Prostate gland (tissue), 2 donors: ENCODE measurements around the gene MRPL49. TPM values are rescaled to one million over a fixed set of nuclear protein-coding genes. Genes with fewer than 3 reads are reported as not detected.
A peak's percentile ranks its signal among the peaks of the same experiment; 100 is the strongest.

Experiments used
- DNase-seq: peaks from one replicate; pipeline ENCODE4 v3.0.0-alpha.2; 2019; ENCODE audit warnings: low spot score
- H3K27ac ChIP-seq, 2 donors: fragments of 200-600 bp; sonication (generic); 2 replicates each; pipeline ENCODE4 v1.5.1; 2017 to 2019
- H3K27me3 ChIP-seq: fragments of 200-600 bp; sonication (generic); replicated peaks from 2 replicates; pipeline ENCODE4 v1.5.1; 2019; ENCODE audit not compliant: insufficient read depth
- H3K36me3 ChIP-seq, 2 donors: fragments of 200-600 bp; sonication (generic); 1 replicate in 1 of 2; 2 replicates in 1 of 2; pipeline versions ENCODE4 v1.5.1 to v1.8.1; 2017 to 2019
- H3K4me1 ChIP-seq: fragments of 200-600 bp; sonication (generic); replicated peaks from 2 replicates; pipeline ENCODE4 v1.5.1; 2019
- H3K4me3 ChIP-seq, 2 donors: fragments of 200-600 bp; sonication (generic); 2 replicates each; pipeline ENCODE4 v1.5.1; 2017 to 2019
- H3K9me3 ChIP-seq: fragments of 200-600 bp; sonication (generic); 2 replicates; pipeline ENCODE4 v1.5.1; 2017
- POLR2A ChIP-seq: fragments of 450-650 bp; IDR thresholded peaks from one replicate; pipeline ENCODE4 v1.6.1; 2016; ENCODE audit warnings: antibody characterized with exemption, mild to moderate bottlenecking
- POLR2AphosphoS5 ChIP-seq: sonication (generic); formaldehyde crosslinking; IDR thresholded peaks from one replicate; pipeline ENCODE4 v1.6.1; 2017; ENCODE audit warnings: antibody characterized with exemption
- WGBS: methylation state at CpG from one replicate; pipeline ENCODE4 v1.1.5; 2018; 5-methylcytosine and 5-hydroxymethylcytosine counted together
- intact Hi-C: fragments of 100-400 bp; cut with DNase I; formaldehyde crosslinking; loops from one replicate; pipeline ENCODE4 v1.14.2; 2022
- total RNA-seq, 2 donors: library from RNA; depleted of rRNA; stranded (reverse); fragments of >200 nt; gene quantifications; one replicate each; pipeline ENCODE4 v1.1.0, GENCODE V29; 2016
- TF ChIP-seq, protein P1 (sequence below), 4 experiments: fragments of 200-600 bp in 2 of 4; fragments of 450-650 bp in 2 of 4; sonication (generic) in 2 of 4; IDR thresholded peaks; 1 replicate in 3 of 4; 2 replicates in 1 of 4; pipeline ENCODE4 v1.5.1; 2016 to 2019; ENCODE audit warnings: antibody characterized with exemption in 4 of 4, mild to moderate bottlenecking in 2 of 4, moderate library complexity in 2 of 4

The MRPL49 gene
- total RNA-seq, 2 donors from 2014 or later, result 99.9 to 113 TPM

- WGBS, result 90% methylated on average over 9 of the region's 9 CpGs
- Histone ChIP-seq H3K9me3 (no peaks in the 10 kb centered on the region), H3K27me3 (no peaks in the 10 kb centered on the region), H3K36me3 (no peaks in the 10 kb centered on the region), H3K27ac (no peak overlapping the region), H3K4me3 (no peak overlapping the region), H3K4me1 (no peaks in the 10 kb centered on the region)
- intact Hi-C loops, result no loop called here
- TF ChIP-seq POLR2A (no peak), POLR2AphosphoS5 (no peak)
- TF ChIP-seq, protein P1, sequence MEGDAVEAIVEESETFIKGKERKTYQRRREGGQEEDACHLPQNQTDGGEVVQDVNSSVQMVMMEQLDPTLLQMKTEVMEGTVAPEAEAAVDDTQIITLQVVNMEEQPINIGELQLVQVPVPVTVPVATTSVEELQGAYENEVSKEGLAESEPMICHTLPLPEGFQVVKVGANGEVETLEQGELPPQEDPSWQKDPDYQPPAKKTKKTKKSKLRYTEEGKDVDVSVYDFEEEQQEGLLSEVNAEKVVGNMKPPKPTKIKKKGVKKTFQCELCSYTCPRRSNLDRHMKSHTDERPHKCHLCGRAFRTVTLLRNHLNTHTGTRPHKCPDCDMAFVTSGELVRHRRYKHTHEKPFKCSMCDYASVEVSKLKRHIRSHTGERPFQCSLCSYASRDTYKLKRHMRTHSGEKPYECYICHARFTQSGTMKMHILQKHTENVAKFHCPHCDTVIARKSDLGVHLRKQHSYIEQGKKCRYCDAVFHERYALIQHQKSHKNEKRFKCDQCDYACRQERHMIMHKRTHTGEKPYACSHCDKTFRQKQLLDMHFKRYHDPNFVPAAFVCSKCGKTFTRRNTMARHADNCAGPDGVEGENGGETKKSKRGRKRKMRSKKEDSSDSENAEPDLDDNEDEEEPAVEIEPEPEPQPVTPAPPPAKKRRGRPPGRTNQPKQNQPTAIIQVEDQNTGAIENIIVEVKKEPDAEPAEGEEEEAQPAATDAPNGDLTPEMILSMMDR (IDR thresholded peaks at IDR 0.05), result no peak
- DNase-seq, result no peak
Observed at GRCh38 chr11:65078786-65079342, 43.3 kb upstream of the MRPL49 start.

DNA sequence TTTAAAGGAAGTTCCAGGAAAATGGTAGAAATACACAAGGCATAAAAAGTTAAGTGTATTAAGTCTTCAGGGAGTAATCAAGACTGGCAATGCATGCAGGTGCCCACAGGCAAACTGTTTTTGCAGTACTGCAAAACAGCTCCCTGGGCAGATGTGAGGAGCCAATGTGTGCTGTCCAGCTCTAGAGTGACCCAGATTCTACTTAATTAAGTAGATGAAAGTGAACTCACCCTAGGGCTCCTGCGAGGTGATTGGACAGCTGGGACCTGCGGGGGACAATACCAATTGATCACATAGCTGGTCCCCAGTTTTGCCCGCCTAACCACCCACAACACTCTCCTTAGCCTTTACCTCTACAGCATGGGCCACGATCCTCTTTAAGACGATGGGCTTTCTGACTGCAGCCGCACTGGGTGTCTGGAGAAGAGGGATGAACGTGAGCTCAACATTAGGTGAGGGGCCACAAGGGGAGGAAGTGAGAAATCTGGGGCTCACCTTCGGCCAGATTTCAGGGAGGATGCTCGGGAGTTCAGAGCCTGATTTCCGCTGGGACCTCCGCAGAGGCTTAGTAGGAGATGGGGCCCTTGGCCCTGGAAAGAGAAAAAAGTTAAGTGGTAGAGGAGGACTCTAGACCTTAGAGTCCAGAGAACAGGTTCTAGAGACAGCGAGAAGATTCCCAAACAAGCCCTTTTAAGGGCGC is 38.8 kb upstream of the MRPL49 start:
- WGBS, result 6% methylated on average over 13 of the region's 13 CpGs
- TF ChIP-seq POLR2A (no peak), POLR2AphosphoS5 (no peak)
- TF ChIP-seq, protein P1 (IDR thresholded peaks at IDR 0.05), result no peak
- no peak for DNase-seq
- intact Hi-C loops, result loop anchor here (5.0 kb wide), 2 partner anchors 34 to 41 kb away; partner anchors contain the start of genes SAC3D1 and ZNHIT2
- peaks cover 5% of the 10 kb centered on the region for H3K4me1 ChIP-seq
- no peaks in the 10 kb centered on the region for H3K27me3 ChIP-seq
- H3K4me3 ChIP-seq, result peak overlapping the region; percentile 77 to 78
- H3K27ac ChIP-seq, result peak overlapping the region; percentile 91 to 94
- no peaks in the 10 kb centered on the region for H3K9me3 ChIP-seq
- peaks cover 0 to 5% of the 10 kb centered on the region in 2 donors for H3K36me3 ChIP-seq

GRCh38 chr11:65083834-65084597 is 38.1 kb upstream of the MRPL49 start, which contains the start of the genes CDCA5 and ZFPL1:
Gene CDCA5, minus strand, starts transcription at chr11:65084040. Its CDS starts 62 bp downstream, at chr11:65083978.
Gene ZFPL1, plus strand, starts transcription at chr11:65084222. Its CDS starts 477 bp downstream, at chr11:65084699.
- Histone ChIP-seq H3K27me3 (no peaks in the 10 kb centered on the region), H3K4me3 (peak within 1 kb of the TSS; percentile 77 to 78), H3K9me3 (no peaks in the 10 kb centered on the region), H3K4me1 (peaks cover 5% of the 10 kb centered on the region), H3K27ac (peak within 1 kb of the TSS; percentile 91 to 94), H3K36me3 (peaks cover 0 to 5% of the 10 kb centered on the region in 2 donors)
- under 1% methylated on average over 60 of the region's 79 CpGs for WGBS
- peak; percentile 93 for DNase-seq
- intact Hi-C loops, result loop anchor here (5.0 kb wide), 2 partner anchors 33 to 42 kb away; partner anchors contain the start of genes SAC3D1 and ZNHIT2
- TF ChIP-seq POLR2A, result peak; percentile 57
- TF ChIP-seq POLR2AphosphoS5, result peak; percentile 100
- TF ChIP-seq, protein P1 (IDR thresholded peaks at IDR 0.05), result peak in 2 of 4 experiments; percentile 29 to 30

DNA sequence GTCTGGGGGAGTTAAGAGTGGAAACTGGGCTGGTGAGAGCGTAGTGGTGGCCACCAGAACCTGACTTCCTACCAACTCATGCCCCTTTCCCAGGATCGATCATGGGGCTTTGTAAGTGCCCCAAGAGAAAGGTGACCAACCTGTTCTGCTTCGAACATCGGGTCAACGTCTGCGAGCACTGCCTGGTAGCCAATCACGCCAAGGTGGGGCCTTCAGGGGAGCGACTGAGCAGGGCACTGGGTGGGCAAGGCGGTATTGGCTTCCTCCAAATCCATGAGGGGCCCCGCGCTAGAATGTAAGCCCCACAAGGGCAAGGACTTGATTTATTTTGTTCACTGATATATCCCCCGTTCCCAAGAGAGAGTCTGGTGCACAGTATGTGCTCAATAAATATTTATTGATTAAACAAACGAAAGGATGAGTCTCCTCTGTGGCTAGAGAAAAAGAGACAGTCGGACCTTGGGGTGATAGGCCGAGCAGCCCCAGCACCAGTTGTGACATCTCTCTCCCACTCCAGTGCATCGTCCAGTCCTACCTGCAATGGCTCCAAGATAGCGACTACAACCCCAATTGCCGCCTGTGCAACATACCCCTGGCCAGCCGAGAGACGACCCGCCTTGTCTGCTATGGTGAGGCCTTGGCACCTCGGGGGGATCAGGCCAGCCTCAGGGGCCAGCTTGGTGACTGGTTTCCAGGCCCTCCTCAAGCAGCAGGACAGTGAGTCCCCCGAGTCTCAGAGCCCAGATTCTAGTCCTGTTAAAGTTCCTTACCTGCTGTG is 37.3 kb upstream of the MRPL49 start:
- peaks cover 0 to 5% of the 10 kb centered on the region in 2 donors for H3K36me3 ChIP-seq
- WGBS, result 35% methylated on average over 23 of the region's 23 CpGs
- H3K9me3 ChIP-seq, result no peaks in the 10 kb centered on the region
- intact Hi-C loops, result loop anchor here (5.0 kb wide), 2 partner anchors 33 to 42 kb away; partner anchors contain the start of genes SAC3D1 and ZNHIT2
- DNase-seq, result no peak
- no peaks in the 10 kb centered on the region for H3K27me3 ChIP-seq
- peak overlapping the region; percentile 91 to 94 for H3K27ac ChIP-seq
- H3K4me1 ChIP-seq, result peaks cover 5% of the 10 kb centered on the region
- TF ChIP-seq POLR2A, result no peak
- TF ChIP-seq, protein P1 (IDR thresholded peaks at IDR 0.05), result no peak
- TF ChIP-seq POLR2AphosphoS5, result no peak
- H3K4me3 ChIP-seq, result peak overlapping the region; percentile 77 to 78
